Dermis microvascular lymphatic vessel endothelial cell (primary cell): Measurements from ENCODE around the gene ZNF792. TPM values are rescaled to one million over a fixed set of nuclear protein-coding genes. Genes with fewer than 3 reads are reported as not detected.
"Not testable (repeated sequence)": the region's sequence is repeated elsewhere in the genome, so short reads cannot be mapped to it uniquely, and the experiment has no call there.

ENCODE experiments used
- DNase-seq, 2 donors: peaks; one replicate each; pipeline versions ENCODE4 v3.0.0 to v3.0.0-alpha.2; 2010; ENCODE audit warnings: low read depth in 2 of 2
- total RNA-seq: library from RNA; depleted of rRNA; stranded (reverse); fragments of >200 nt; gene quantifications from 2 replicates; pipeline ENCODE4 v1.2.1, GENCODE V29; 2014

ZNF792 gene
- 25.9 and 44.5 TPM in 2 replicates for total RNA-seq

DNA sequence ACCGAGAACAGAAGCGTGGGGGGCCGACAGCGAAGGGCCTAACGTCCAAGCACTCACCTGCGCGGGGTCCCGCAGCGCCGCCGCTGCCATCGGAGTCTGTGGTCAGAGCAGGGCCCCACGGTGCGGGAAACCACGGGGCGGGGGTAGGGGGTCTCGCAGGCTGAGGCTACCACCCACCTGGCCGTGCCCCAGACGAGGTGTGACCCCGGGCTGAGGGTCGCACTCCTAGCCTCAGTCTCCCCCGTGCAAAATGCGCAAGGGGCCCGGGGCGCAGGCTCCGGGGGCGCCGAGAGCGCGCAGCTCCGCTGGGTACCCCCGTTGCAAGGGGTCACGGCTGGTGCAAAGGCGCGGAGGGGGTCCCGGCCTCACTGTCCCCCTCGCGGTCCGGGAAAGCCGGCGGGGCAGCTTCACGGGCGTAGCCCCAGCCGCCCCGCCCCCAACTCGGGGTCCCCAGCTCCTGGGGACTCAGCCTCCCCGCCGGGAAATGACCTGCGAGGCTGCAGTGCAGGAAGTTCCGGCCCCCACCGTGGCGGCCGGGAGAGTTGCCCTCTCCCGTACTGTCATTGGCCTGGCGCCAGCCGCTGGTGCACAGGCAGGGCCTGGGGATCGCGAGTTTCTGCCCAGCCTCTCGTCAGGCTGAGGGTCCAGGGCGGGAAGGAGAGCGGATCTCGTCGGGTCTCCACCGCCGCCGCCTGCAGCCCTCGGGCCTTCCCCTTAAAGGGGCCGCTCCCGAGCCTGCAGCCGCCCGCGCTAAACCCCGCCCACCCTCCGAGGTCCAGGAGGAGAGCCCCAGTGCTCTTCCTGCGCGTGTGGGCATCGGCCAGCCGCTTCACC is at the start of gene ZNF792:
ZNF792 (minus strand) TSS at position 657 of the 834 bp plus-strand sequence; CDS start at position 90, 567 bp downstream.
- DNase-seq, result peak; percentile 71 to 86

DNA sequence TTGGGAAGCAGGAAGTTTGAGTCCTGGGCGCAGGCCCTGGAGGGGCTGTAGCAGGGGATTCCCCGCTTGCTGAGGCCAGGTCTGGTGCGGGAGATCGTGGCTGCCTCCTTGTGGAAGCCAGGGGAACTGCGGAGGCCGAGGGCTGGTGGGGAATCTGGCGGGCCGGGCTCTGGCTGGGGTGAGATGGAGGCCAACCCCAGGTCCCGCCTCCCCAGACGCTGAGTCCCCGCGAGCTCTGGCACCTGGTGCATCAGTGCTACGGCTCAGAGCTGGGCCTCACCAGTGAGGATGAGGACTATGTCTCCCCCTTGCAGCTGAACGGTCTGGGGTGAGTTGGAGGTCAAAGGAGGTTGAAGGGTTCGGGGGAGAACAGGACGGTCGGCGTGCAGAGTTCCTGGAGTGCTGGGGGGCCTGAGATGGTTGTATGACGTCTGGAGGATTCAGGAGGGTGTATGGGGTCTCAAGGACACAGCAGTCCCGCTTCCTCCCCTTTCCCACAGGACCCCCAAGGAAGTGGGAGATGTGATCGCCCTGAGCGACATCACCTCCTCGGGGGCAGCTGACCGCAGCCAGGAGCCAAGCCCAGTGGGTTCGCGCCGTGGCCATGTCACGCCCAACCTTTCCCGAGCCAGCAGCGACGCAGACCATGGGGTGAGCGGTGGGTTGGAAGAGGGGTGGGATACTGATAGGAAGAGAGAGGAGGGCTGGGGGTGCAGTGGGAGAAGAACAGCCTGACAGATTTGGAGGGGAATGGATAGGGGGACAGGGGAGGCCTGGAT is 49.2 kb upstream of the ZNF792 start:
- peak; percentile 41 to 75 for DNase-seq

DNA sequence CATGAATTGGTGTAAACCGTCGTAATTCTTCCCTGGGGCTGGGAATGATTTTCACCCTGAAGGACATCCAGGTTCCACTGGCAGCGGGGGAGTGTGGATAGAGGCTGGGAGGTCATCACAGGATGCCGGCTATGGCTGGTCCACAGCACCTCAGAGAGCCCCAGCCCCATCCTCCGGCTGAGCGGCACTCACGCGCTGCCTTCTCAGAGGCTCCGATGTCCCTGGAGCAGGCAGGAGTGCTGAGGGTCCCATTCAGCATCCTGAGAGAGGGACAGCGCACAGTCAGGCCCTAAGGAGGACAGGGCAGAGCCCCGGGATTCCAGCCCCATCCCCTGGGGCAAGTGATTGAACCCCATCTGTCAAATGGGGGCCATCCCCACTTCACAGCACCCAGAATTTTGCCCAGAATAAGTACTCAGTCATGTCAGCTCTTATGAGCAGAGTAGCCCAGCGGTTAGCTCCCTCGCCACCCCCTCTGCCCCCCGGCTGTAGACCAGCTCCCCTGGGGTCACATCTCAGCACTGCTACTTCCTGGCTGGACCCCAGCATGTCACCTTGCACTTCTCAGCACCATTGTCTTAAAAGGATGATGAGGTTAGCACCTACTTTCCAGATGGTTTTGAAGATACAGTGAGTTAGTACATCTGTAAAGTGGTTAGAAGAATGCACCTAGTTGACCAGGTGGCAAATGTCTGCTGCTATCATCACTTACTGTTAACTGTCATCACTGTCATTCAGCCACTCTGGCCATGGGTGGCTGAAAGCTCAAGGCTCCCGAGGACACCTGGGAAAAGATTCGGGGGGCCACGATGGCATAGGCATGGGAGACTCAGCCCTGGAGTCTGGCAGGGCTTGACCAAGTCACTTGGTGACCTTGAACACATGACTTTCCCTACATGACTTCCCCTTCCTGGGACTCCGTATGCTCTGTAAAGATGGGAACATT is 48.0 kb upstream of the ZNF792 start:
- DNase-seq, result no peak

DNA sequence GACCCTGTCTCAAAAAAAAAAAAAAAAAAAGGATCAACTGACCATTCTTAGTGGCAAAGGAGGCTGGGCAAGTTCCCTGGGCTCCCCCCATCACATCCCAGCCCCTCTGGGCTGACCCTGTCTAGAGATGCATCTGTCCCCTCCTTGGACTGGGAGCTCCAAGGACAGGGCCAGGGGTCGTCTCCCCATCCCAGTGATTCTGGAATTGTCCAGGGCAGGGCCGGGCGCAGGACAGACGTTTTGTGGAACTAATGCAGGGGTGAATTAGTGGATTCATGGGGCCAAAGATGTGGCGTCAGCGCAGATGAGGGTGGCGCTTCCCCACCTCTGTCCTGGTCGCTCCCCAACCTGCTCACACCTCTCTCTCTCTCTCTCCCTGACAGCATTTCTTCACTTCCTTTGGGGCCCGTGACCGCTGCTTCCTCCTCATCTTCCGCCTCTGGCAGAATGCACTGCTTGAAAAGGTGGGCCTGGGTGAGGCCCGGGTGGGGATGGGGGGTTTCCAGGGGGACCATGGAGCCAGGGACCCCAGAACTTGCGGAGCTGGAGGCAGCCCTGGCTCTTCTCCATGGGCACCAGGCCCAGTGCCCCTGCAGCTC is 47.2 kb upstream of the ZNF792 start:
- no peak for DNase-seq

DNA sequence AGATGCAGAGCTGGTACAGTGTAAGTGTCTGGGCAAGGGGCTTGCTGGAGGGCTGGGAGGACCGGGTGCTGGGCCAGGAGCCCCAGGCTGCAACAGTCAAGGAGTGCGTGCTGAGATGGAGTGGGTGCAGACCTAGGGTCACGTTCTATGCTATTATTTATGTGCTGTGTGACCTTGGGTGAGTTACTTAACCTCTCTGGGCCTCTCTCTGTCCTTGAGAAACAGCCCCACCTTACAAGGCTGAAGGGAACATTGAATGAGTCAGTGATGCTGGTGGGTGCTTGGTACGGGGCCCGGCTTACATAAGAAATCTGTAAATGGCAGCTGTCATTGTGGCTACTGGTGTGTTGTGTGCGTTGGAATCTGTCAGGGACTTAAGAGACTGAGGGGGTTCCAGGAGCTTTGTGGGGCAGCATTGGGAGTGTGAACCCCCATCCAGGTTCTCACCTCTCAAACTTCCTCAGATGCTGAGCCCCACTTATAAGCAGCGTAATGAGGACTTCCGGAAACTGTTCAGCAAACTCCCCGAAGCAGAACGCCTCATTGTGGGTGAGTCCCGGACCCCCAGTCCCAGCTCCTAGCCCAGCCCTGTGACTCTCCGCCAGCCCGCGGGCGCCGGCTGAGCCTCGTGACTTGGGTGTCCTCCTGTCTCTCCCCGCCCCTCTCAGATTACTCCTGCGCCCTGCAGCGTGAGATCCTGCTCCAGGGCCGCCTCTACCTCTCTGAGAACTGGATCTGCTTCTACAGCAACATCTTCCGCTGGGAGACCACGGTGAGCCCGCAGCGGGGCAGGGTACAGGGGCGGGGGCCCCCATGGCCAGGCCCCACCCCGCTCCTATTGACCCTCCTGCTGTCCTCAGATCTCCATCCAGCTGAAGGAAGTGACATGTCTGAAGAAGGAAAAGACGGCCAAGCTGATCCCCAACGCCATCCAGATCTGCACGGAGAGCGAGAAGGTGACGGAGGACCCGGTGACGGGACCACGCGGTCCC is 45.7 kb upstream of the ZNF792 start:
- DNase-seq, result no peak

DNA sequence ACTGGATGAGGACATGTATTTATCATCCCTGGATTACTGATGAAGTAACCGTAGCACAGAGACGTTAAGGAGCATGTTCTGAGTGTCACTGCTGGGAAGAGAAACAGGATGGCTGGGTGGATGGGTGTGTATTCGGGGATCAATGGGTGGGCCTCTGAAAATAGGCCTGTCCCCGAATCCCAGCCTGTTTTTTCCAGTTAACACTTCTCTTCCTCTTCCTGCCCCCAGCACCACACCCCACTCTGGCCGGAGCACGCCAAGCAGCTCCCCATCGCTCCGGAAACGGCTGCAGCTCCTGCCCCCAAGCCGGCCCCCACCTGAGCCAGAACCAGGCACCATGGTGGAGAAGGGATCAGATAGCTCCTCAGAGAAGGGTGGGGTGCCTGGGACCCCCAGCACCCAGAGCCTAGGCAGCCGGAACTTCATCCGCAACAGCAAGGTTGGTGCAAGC is 44.9 kb upstream of the ZNF792 start:
- DNase-seq, result no peak

DNA sequence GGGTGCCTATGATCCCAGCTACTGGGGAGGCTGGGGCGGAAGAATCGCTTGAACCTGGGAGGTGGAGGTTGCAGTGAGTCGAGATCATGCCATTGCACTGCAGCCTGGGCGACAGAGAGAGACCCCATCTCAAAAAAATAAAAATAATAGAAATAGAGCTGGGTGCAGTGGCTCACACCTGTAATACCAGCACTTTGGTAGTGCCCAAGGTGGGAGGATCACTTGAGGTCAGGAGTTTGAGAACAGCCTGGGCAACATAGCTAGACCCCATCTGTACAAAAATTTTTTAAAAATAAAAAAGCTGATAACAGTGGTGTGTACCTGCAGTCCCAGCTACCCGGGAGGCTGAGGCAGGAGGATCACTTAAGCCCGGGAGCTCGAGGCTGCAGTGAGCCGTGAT is 43.4 kb upstream of the ZNF792 start:
- not testable (repeated sequence) for DNase-seq

DNA sequence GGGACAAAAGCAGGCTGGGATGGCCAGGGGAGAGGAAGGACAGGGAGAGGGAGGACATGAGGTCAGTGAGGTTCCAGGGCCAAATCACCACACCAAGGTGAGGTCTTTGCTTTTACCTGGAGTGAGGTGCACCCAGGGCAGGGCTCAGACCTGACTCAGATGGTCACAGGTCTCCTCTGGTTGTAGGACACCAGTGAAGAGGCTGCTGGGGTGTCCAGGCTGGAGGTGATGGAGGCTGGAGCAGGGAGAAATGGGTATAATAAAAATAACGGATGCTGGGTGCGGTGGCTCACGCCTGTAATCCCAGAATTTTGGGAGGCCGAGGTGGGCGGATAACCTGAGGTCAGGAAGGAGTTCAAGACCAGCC is 43.0 kb upstream of the ZNF792 start:
- DNase-seq, result no peak

DNA sequence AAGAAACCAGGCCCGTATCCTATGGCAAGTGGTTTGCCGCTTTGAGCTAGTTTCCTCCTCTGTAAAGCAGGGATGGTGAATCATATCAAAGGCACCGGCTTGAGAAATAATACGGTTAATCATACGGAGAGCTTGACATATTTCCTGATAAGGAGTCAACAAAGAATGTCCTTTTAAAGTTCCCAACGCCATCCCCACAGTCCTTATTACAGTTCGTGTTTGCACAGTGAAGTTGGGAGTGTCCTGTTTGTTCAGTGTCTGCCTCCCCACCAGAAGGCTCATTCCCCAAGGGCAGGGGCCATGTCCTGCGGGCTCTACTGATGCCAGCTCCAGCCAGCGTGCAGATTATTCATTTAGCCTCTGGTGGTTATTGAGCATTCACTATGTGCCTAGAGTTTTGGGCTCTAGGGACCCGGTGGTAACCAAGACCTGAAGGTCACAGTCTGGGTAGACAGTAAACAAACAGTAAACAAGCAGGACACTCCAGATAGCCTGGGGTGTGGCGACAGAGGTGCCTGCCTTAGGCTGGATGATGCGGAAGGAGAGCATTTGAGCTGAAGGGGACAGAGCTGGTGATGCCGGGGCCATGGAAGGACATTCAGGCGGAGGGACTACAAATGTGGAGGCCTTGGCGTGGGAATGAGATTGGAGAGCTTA is 42.4 kb upstream of the ZNF792 start:
- peak in 1 of 2 donors; percentile 82 for DNase-seq

DNA sequence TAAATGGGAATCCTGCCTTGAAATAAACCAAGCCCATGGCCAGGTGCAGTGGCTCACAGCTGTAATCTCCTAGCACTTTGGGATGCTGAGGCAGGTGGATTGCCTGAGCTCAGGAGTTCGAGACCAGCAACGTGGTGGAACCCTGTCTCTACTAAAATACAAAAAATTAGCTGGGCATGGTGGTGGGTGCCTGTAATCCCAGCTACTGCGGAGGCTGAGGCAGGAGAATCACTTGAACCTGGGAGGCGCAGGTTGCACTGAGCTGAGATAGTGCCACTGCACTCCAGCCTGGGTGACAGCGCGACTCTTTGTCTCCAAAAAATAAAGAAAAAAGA is 41.9 kb upstream of the ZNF792 start:
- not testable (repeated sequence) for DNase-seq

DNA sequence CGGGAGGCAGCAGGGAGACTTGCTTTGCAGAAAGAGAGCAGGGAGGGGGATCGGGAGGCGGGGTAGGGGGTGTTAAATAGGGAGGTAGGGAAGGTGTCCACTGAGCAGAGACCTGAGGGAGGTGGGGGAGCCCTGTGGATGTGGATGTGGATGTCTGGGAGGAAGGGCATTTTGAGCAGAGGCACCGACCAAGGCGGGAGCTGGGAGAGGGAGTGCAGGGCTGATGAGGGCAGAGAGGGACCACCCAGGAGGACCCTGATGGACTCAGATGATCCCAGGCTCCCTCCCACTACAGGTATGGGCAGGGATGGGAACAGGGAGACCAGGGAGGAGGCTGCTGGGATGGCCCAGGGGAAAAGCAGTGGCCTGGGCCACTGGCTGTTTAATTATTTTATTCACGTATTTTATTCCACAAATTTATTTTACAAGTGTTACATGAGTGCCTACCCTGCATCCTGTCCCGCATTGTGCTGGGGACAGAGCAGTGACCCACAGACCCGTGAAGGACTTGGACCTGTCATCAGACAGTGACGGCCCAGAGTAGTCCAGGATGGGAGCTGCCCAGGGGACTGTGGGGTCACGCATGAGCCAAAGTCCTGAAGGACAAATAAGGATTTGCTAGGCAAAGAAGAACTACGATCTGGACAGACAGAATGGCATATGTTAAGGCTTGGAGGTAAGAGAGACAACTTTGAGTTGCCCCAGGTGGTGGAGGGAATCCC is 41.4 kb upstream of the ZNF792 start:
- no peak for DNase-seq

DNA sequence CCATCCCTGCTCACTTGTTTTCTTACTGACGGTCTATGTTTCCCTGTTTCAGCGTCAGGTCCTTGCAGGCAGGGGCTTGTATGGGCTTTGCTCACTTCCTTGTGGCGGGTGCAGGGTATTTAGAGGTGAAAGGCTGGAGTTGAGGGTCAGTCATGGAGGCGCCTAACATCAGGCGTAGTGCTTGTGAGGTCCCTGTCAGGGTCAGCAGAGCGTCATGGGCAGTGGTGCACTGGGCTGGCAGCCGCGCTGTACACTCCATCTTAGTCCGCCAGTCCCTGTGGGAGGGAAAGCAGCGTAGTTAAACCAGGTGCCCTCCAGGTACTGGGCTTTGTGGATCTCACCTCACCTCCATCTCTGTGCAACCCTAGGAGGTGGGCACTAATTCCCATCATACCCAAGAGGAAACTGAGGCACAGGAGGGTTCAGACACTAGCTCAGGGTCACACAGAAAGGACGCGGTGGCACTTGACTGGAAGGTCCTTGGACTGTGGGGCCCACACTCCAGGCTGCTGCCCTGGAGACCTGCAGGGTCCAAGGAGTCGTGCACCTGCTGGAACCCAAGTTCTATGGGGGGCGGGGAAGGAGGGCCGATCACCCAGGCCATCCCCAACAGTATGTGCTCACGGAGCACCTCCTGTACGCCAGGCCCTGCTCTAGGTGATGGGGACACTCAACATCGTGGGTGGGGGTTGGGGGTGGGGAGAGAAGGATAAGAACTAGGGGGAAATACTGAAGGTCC is 40.7 kb upstream of the ZNF792 start:
- DNase-seq, result no peak

DNA sequence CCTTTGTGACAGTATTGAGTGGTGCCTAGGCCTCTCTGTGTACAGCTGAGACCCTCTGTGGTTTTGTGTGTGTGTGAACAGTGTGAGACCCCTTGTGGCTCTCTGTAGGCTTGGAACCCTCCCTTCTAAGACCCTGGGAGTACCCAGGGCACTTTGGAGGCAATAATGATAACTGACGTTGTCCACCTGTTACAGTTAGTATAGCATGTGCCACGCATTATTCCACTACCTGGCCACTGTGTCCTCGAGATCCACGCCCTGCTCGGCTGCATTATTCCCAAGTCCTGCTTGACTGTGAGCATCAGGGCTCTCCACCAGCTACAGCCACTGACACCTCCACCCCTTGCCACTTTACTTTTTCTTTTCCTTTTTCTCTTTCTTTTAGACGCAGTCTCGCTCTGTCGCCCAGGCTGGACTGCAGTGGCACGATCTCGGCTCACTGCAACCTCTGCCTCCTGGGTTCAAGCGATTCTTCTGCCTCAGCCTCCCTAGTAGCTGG is 38.1 kb upstream of the ZNF792 start:
- no peak for DNase-seq

DNA sequence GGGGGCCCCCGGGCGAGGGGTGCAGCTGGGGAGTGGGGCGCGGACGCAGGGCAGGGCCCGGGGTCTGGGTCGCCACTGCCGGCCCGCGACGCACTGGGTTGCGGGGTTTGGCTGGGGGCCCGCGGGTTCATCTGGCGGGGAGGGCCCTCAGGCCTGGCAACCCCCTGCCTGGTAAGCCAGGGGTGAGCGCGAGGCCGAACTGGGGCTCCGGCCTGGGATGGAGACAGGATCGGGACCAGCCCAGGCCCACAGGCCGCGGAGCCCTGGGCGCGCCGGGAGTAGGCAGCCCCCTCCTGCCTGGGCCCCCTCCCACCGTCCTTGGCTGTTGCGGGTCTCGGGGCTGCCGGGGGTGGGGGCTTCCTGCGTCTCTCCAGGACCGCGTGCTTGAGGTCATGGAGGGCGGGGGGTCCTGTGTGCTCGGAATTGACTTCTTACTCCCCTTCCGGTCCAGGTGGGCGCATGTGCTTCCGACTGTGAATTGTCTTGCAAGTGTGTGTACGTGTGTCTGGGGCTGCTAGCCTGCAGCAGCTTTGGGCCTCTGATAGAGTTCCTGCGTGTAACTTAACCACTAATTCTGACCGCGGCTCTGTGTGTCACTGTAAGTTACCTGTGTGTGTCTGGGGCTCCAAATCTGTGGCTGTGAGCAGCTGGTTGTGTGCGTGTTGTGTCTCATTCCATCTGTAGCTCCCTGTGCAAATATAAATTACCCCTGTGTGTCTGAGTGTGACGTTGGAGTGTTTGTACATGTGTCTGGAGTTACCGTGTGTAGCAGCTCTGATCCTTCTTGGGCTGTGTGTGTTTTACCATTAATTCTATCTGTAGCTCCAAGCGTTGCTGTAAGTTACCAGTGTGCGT is 36.8 kb upstream of the ZNF792 start:
- DNase-seq, result peak in 1 of 2 donors; percentile 36

DNA sequence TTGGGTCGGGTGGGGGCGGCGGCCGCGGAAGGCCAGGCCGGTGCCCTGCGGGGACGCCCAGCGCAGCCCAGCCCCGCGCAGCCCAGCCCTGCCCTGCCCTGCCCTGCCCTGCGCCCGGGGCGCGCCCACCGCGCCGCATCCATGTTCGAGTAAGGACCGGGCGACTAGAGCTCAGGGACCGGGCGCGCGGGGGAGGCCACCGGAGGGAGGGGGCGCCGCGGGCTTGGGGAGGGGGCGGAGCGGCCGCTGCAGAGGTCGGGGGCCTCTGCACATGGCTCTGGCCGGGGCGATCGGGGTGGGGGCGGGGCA is 36.3 kb upstream of the ZNF792 start:
- no peak for DNase-seq

DNA sequence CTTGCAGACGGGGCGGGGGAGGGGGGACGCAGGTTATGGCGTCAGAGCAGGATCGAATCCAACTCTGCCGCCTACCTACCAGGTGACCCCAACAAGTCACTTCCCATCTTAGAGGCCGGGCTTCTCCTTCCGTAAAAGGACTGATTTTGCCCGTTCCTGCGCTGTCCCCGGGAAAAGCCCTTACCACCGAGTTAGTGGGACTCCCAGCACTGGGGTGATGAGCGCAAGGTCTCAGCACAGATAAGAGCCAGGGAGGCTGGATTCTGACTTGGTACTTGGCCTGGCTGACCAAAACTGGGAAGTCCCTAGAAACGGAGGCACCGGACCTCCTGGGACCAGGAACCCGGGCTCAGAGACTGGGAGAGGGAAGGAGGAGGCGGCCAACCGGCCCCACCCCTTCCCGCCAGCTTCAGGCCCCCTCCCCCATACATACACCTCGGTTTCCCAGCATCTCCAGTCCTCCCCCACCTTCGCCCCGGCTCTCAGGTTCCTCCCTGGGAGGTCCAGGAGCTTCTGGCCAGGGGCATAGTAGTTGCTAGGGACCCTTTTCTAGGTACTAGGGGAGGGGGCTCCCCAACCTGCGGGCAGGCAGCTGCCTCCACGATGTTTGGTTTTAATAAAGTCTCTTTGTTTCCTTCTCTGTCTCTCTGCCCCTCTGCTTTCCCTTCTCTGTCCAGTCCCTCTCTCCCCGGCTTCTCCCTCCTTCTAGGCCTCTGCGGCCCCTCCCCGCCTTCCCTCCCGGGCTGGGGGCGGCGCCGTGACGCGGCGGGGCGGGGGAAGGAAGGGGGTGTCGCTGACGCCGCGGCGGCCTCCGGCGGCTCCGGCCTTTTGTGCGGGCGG is 35.7 kb upstream of the ZNF792 start, which contains the start of gene GRAMD1A:
GRAMD1A (plus strand) TSS at position 826 of the 840 bp plus-strand sequence. CDS start 156 bp downstream, outside the sequence.
- peak in 1 of 2 donors; percentile 87 for DNase-seq
